Progenitor cell of endocrine pancreas (in vitro differentiated cells): ENCODE data around the gene GABRB1. TPM values are rescaled to one million over a fixed set of nuclear protein-coding genes. Genes with fewer than 3 reads are reported as not detected.
A peak's percentile ranks its signal among the peaks of the same experiment; 100 is the strongest.

ENCODE experiments used
- DNase-seq: peaks from one replicate; pipeline ENCODE4 v3.0.0; 2021; ENCODE audit warnings: low spot score; ENCODE audit not compliant: unreplicated experiment
- H3K27ac Mint-ChIP-seq: 2 replicates; pipeline ENCODE4 v1.8.0; 2021; ENCODE audit warnings: mild to moderate bottlenecking, moderate library complexity, mixed read lengths
- H3K27me3 Mint-ChIP-seq: 2 replicates; pipeline ENCODE4 v1.8.0; 2021; ENCODE audit warnings: mixed read lengths
- H3K36me3 Mint-ChIP-seq: 2 replicates; pipeline ENCODE4 v1.8.0; 2022; ENCODE audit warnings: mixed read lengths; ENCODE audit not compliant: insufficient read depth
- H3K4me1 Mint-ChIP-seq: 2 replicates; pipeline ENCODE4 v1.8.0; 2021; ENCODE audit warnings: low read depth, mixed read lengths
- H3K4me3 Mint-ChIP-seq: 2 replicates; pipeline ENCODE4 v1.8.0; 2021; ENCODE audit warnings: low read depth, mild to moderate bottlenecking, moderate library complexity, mixed read lengths
- H3K9me3 Mint-ChIP-seq: 2 replicates; pipeline ENCODE4 v1.8.0; 2021; ENCODE audit warnings: low read depth, mixed read lengths
- CTCF ChIP-seq: fragments of 200-600 bp; sonication (generic); IDR thresholded peaks from one replicate; pipeline ENCODE4 v1.5.0; 2021; ENCODE audit warnings: antibody characterized with exemption, mild to moderate bottlenecking; ENCODE audit not compliant: unreplicated experiment
- total RNA-seq: library from RNA; stranded (reverse); gene quantifications from 2 replicates; pipeline ENCODE4 v1.2.1, GENCODE V29; 2021

GABRB1 gene
- total RNA-seq, 1 donor from 2014 or later = 1.2 TPM

- Mint-ChIP-seq H3K27me3 (no peaks in the 10 kb centered on the region), H3K4me1 (peaks cover 3% of the 10 kb centered on the region), H3K4me3 (no peak overlapping the region), H3K27ac (no peak overlapping the region), H3K9me3 (no peaks in the 10 kb centered on the region), H3K36me3 (no peaks in the 10 kb centered on the region)
- no peak for TF ChIP-seq CTCF
- DNase-seq = no peak
These were observed 40.6 kb downstream of the GABRB1 start for GRCh38 chr4:47071901-47072341.

GRCh38 chr4:47073647-47074046 lies 42.3 kb downstream of the GABRB1 start:
- no peak for DNase-seq
- no peaks in the 10 kb centered on the region for H3K36me3 Mint-ChIP-seq
- peaks cover 3% of the 10 kb centered on the region for H3K4me1 Mint-ChIP-seq
- H3K27ac Mint-ChIP-seq = no peak overlapping the region
- TF ChIP-seq CTCF = no peak
- H3K4me3 Mint-ChIP-seq = no peak overlapping the region
- H3K27me3 Mint-ChIP-seq = no peaks in the 10 kb centered on the region
- no peaks in the 10 kb centered on the region for H3K9me3 Mint-ChIP-seq

- H3K4me1 Mint-ChIP-seq = peaks cover 3% of the 10 kb centered on the region
- H3K4me3 Mint-ChIP-seq = no peak overlapping the region
- no peak for TF ChIP-seq CTCF
- DNase-seq = no peak
- no peaks in the 10 kb centered on the region for H3K36me3 Mint-ChIP-seq
- no peaks in the 10 kb centered on the region for H3K9me3 Mint-ChIP-seq
- no peak overlapping the region for H3K27ac Mint-ChIP-seq
- H3K27me3 Mint-ChIP-seq = no peaks in the 10 kb centered on the region
These were observed 43.4 kb downstream of the GABRB1 start for GRCh38 chr4:47074816-47075215.

GRCh38 chr4:47075262-47075661 lies 43.9 kb downstream of the GABRB1 start:
- H3K27ac Mint-ChIP-seq = no peak overlapping the region
- H3K4me1 Mint-ChIP-seq = peaks cover 3% of the 10 kb centered on the region
- H3K36me3 Mint-ChIP-seq = no peaks in the 10 kb centered on the region
- no peak for TF ChIP-seq CTCF
- no peak for DNase-seq
- no peaks in the 10 kb centered on the region for H3K9me3 Mint-ChIP-seq
- H3K4me3 Mint-ChIP-seq = no peak overlapping the region
- H3K27me3 Mint-ChIP-seq = no peaks in the 10 kb centered on the region

GRCh38 chr4:47075919-47076318 lies 44.6 kb downstream of the GABRB1 start:
- H3K4me3 Mint-ChIP-seq = no peak overlapping the region
- TF ChIP-seq CTCF = no peak
- H3K27ac Mint-ChIP-seq = peak overlapping the region; percentile 88
- peaks cover 3% of the 10 kb centered on the region for H3K27me3 Mint-ChIP-seq
- H3K4me1 Mint-ChIP-seq = peaks cover 3% of the 10 kb centered on the region
- H3K9me3 Mint-ChIP-seq = no peaks in the 10 kb centered on the region
- H3K36me3 Mint-ChIP-seq = no peaks in the 10 kb centered on the region
- no peak for DNase-seq
